IPS-18a (cell line): ENCODE results near the gene AACS.

Experiments
- H3K27ac ChIP-seq: one replicate; pipeline ENCODE4 v1.5.1; 2013; ENCODE audit warnings: low read length
- H3K27me3 ChIP-seq: one replicate; pipeline ENCODE4 v1.6.1; 2013; ENCODE audit warnings: mild to moderate bottlenecking, low read length; ENCODE audit not compliant: control insufficient read depth, insufficient read depth
- H3K36me3 ChIP-seq: one replicate; pipeline ENCODE4 v1.6.1; 2013; ENCODE audit warnings: low read depth, low read length; ENCODE audit not compliant: control insufficient read depth
- H3K4me1 ChIP-seq: one replicate; pipeline ENCODE4 v1.6.1; 2013; ENCODE audit warnings: low read depth, low read length; ENCODE audit not compliant: control insufficient read depth
- H3K4me3 ChIP-seq: one replicate; pipeline ENCODE4 v1.5.1; 2013; ENCODE audit warnings: low read length
- H3K9ac ChIP-seq: one replicate; pipeline ENCODE4 v1.6.1; 2013; ENCODE audit warnings: mild to moderate bottlenecking, low read length, moderate library complexity
- H3K9me3 ChIP-seq: one replicate; pipeline ENCODE4 v1.6.1; 2013; ENCODE audit warnings: low read depth, low read length; ENCODE audit not compliant: control insufficient read depth

AACS gene

GRCh38 chr12:125184213-125184967 is 119.2 kb downstream of the AACS start:
- Histone ChIP-seq H3K27me3 (peaks cover 32% of the 10 kb centered on the region), H3K9me3 (no peaks in the 10 kb centered on the region), H3K4me1 (peaks cover 29% of the 10 kb centered on the region), H3K27ac (no peak overlapping the region), H3K9ac (no peak overlapping the region), H3K4me3 (peak overlapping the region; percentile 70), H3K36me3 (no peaks in the 10 kb centered on the region)

GRCh38 chr12:125185311-125185739 is 120.1 kb downstream of the AACS start:
- Histone ChIP-seq H3K36me3 (no peaks in the 10 kb centered on the region), H3K9me3 (no peaks in the 10 kb centered on the region), H3K4me1 (peaks cover 37% of the 10 kb centered on the region), H3K9ac (peak overlapping the region; percentile 16), H3K27me3 (peaks cover 41% of the 10 kb centered on the region), H3K27ac (no peak overlapping the region), H3K4me3 (peak overlapping the region; percentile 70)

GRCh38 chr12:125185740-125186470 is 120.7 kb downstream of the AACS start, which contains the start of gene TMEM132B:
TSS of gene TMEM132B (plus strand) at chr12:125186386.
- Histone ChIP-seq H3K9me3 (no peaks in the 10 kb centered on the region), H3K27me3 (peaks cover 42% of the 10 kb centered on the region), H3K27ac (no peak within 1 kb of the TSS), H3K4me3 (peak within 1 kb of the TSS; percentile 87), H3K4me1 (peaks cover 37% of the 10 kb centered on the region), H3K9ac (peak within 1 kb of the TSS; percentile 36), H3K36me3 (no peaks in the 10 kb centered on the region)

- Histone ChIP-seq H3K4me3 (peak overlapping the region; percentile 87), H3K27me3 (peaks cover 42% of the 10 kb centered on the region), H3K9me3 (no peaks in the 10 kb centered on the region), H3K27ac (no peak overlapping the region), H3K4me1 (peaks cover 37% of the 10 kb centered on the region), H3K9ac (peak overlapping the region; percentile 36), H3K36me3 (no peaks in the 10 kb centered on the region)
Measured at GRCh38 chr12:125186471-125187147, 121.4 kb downstream of the AACS start.

- Histone ChIP-seq H3K4me1 (peaks cover 37% of the 10 kb centered on the region), H3K36me3 (no peaks in the 10 kb centered on the region), H3K27ac (no peak overlapping the region), H3K9ac (peak overlapping the region; percentile 36), H3K4me3 (peak overlapping the region; percentile 87), H3K27me3 (peaks cover 42% of the 10 kb centered on the region), H3K9me3 (no peaks in the 10 kb centered on the region)
Measured at GRCh38 chr12:125187148-125187745, 122.0 kb downstream of the AACS start.

- peak overlapping the region; percentile 36 for H3K9ac ChIP-seq
- H3K4me1 ChIP-seq: peaks cover 45% of the 10 kb centered on the region
- peak overlapping the region; percentile 87 for H3K4me3 ChIP-seq
Measured at GRCh38 chr12:125187780-125188741, 122.8 kb downstream of the AACS start.

GRCh38 chr12:125189015-125189414 is 123.8 kb downstream of the AACS start:
- peaks cover 34% of the 10 kb centered on the region for H3K27me3 ChIP-seq
- no peak overlapping the region for H3K9ac ChIP-seq
- H3K27ac ChIP-seq: no peak overlapping the region
- no peaks in the 10 kb centered on the region for H3K36me3 ChIP-seq
- H3K4me1 ChIP-seq: peaks cover 47% of the 10 kb centered on the region
- H3K9me3 ChIP-seq: no peaks in the 10 kb centered on the region
- peak overlapping the region; percentile 53 for H3K4me3 ChIP-seq

More at GRCh38 chr12:125187780-125188741, 122.8 kb downstream of the AACS start:
- Histone ChIP-seq H3K27me3 (peaks cover 42% of the 10 kb centered on the region), H3K9me3 (no peaks in the 10 kb centered on the region), H3K27ac (no peak overlapping the region), H3K36me3 (no peaks in the 10 kb centered on the region)

GRCh38 chr12:125189502-125189901 is 124.3 kb downstream of the AACS start:
- peaks cover 47% of the 10 kb centered on the region for H3K4me1 ChIP-seq
- H3K36me3 ChIP-seq: no peaks in the 10 kb centered on the region
- no peak overlapping the region for H3K9ac ChIP-seq
- H3K27ac ChIP-seq: no peak overlapping the region
- H3K9me3 ChIP-seq: no peaks in the 10 kb centered on the region
- H3K27me3 ChIP-seq: peaks cover 29% of the 10 kb centered on the region
- H3K4me3 ChIP-seq: peak overlapping the region; percentile 53

GRCh38 chr12:125191361-125192087 is 126.3 kb downstream of the AACS start:
- H3K4me1 ChIP-seq: peaks cover 47% of the 10 kb centered on the region
- no peak overlapping the region for H3K27ac ChIP-seq
- no peaks in the 10 kb centered on the region for H3K36me3 ChIP-seq
- no peak overlapping the region for H3K9ac ChIP-seq
- H3K4me3 ChIP-seq: no peak overlapping the region
- H3K9me3 ChIP-seq: no peaks in the 10 kb centered on the region
- peaks cover 21% of the 10 kb centered on the region for H3K27me3 ChIP-seq

- Histone ChIP-seq H3K9me3 (no peaks in the 10 kb centered on the region), H3K4me3 (no peak overlapping the region), H3K27ac (no peak overlapping the region), H3K36me3 (no peaks in the 10 kb centered on the region), H3K9ac (no peak overlapping the region), H3K4me1 (peaks cover 47% of the 10 kb centered on the region), H3K27me3 (peaks cover 17% of the 10 kb centered on the region)
Measured at GRCh38 chr12:125192690-125193221, 127.5 kb downstream of the AACS start.
